CD14-positive monocyte (primary cell): ENCODE results near the gene PCED1A. TPM values are rescaled to one million over a fixed set of nuclear protein-coding genes. Genes with fewer than 3 reads are reported as not detected.

Experiments
- DNase-seq, 3 donors: peaks; one replicate each; pipeline ENCODE4 v3.0.0-alpha.2; 2011 to 2022
- H2AFZ ChIP-seq: 2 replicates; pipeline ENCODE4 v1.6.0; 2012; ENCODE audit warnings: mild to moderate bottlenecking, low read depth, low read length, inconsistent platforms; ENCODE audit not compliant: insufficient read depth, poor library complexity, severe bottlenecking
- H3K27ac ChIP-seq, 2 donors: 1 replicate in 1 of 2; 2 replicates in 1 of 2; pipeline ENCODE4 v1.5.1; 2012 to 2013; ENCODE audit warnings: low read length in 2 of 2, control low read depth in 1 of 2, inconsistent platforms in 1 of 2, low read depth in 1 of 2, mild to moderate bottlenecking in 1 of 2
- H3K27me3 ChIP-seq, 2 donors: one replicate each; pipeline versions ENCODE4 v1.6.0 to v1.6.1; 2011 to 2013; ENCODE audit warnings: low read length in 2 of 2; ENCODE audit not compliant: control insufficient read depth in 2 of 2, insufficient read depth in 2 of 2
- H3K36me3 ChIP-seq, 2 donors: replicated peaks in 1 of 2; 1 replicate in 1 of 2; 2 replicates in 1 of 2; pipeline versions ENCODE4 v1.5.1 to v1.6.1; 2012 to 2013; ENCODE audit warnings: low read length in 2 of 2, control low read depth in 1 of 2, inconsistent platforms in 1 of 2, mild to moderate bottlenecking in 1 of 2; ENCODE audit not compliant: insufficient read depth in 2 of 2, control insufficient read depth in 1 of 2
- H3K4me1 ChIP-seq, 2 donors: 1 replicate in 1 of 2; 2 replicates in 1 of 2; pipeline versions ENCODE4 v1.5.1 to v1.6.1; 2012 to 2013; ENCODE audit warnings: low read length in 2 of 2, control low read depth in 1 of 2, inconsistent platforms in 1 of 2, mild to moderate bottlenecking in 1 of 2, moderate library complexity in 1 of 2; ENCODE audit not compliant: insufficient read depth in 2 of 2, control insufficient read depth in 1 of 2
- H3K4me2 ChIP-seq: replicated peaks from 2 replicates; pipeline ENCODE3; 2012; ENCODE audit warnings: low read length, moderate library complexity, mild to moderate bottlenecking; ENCODE audit not compliant: poor library complexity, severe bottlenecking; ENCODE audit errors: extremely low read depth
- H3K4me3 ChIP-seq, 3 experiments: fragments of 200-600 bp in 1 of 3; sonication (generic) in 1 of 3; replicated peaks in 1 of 3; 1 replicate in 2 of 3; 2 replicates in 1 of 3; pipeline ENCODE4 v1.5.1; 2011 to 2013; ENCODE audit warnings: low read length in 3 of 3, mild to moderate bottlenecking in 3 of 3, control low read depth in 2 of 3, low read depth in 2 of 3, inconsistent platforms in 1 of 3, moderate library complexity in 1 of 3
- H3K79me2 ChIP-seq: 2 replicates; pipeline ENCODE4 v1.6.0; 2012; ENCODE audit warnings: mild to moderate bottlenecking, control low read depth, inconsistent platforms, low read length, moderate library complexity; ENCODE audit not compliant: insufficient read depth
- H3K9ac ChIP-seq: 2 replicates; pipeline ENCODE4 v1.6.0; 2017; ENCODE audit warnings: low read length, mild to moderate bottlenecking; ENCODE audit not compliant: insufficient read depth, poor library complexity, severe bottlenecking
- H3K9me3 ChIP-seq, 2 donors: replicated peaks in 1 of 2; 1 replicate in 1 of 2; 2 replicates in 1 of 2; pipeline versions ENCODE4 v1.5.1 to v1.6.1; 2012 to 2013; ENCODE audit warnings: low read length in 2 of 2, control low read depth in 1 of 2; ENCODE audit not compliant: control insufficient read depth in 1 of 2, insufficient read depth in 1 of 2
- H4K20me1 ChIP-seq: 2 replicates; pipeline ENCODE4 v1.6.0; 2012; ENCODE audit warnings: mild to moderate bottlenecking, low read length, control low read depth, moderate library complexity; ENCODE audit not compliant: insufficient read depth
- H3K27ac Mint-ChIP-seq, 7 donors: one replicate each; pipeline ENCODE4 v1.8.0; 2020; ENCODE audit warnings: mild to moderate bottlenecking in 7 of 7, mixed read lengths in 7 of 7, moderate library complexity in 6 of 7, inconsistent platforms in 2 of 7
- H3K27me3 Mint-ChIP-seq, 3 donors: one replicate each; pipeline ENCODE4 v1.8.0; 2021 to 2022; ENCODE audit warnings: low read depth in 3 of 3, mild to moderate bottlenecking in 3 of 3, mixed read lengths in 3 of 3, moderate library complexity in 3 of 3, inconsistent platforms in 1 of 3
- H3K36me3 Mint-ChIP-seq, 2 donors: one replicate each; pipeline ENCODE4 v1.8.0; 2020; ENCODE audit warnings: mixed read lengths in 2 of 2, inconsistent platforms in 1 of 2, mild to moderate bottlenecking in 1 of 2
- H3K4me1 Mint-ChIP-seq: one replicate; pipeline ENCODE4 v1.8.0; 2020; ENCODE audit warnings: mild to moderate bottlenecking, mixed read lengths
- H3K4me3 Mint-ChIP-seq, 2 donors: one replicate each; pipeline ENCODE4 v1.8.0; 2020; ENCODE audit warnings: mild to moderate bottlenecking in 2 of 2, mixed read lengths in 2 of 2, moderate library complexity in 1 of 2
- H3K9me3 Mint-ChIP-seq, 7 donors: one replicate each; pipeline ENCODE4 v1.8.0; 2020 to 2022; ENCODE audit warnings: mixed read lengths in 7 of 7, mild to moderate bottlenecking in 6 of 7, moderate library complexity in 6 of 7, inconsistent platforms in 2 of 7
- CTCF ChIP-seq: fragments of 200-600 bp; IDR thresholded peaks from one replicate; pipeline ENCODE4 v1.8.0; 2022; ENCODE audit warnings: antibody characterized with exemption, mild to moderate bottlenecking
- WGBS: methylation state at CpG from one replicate; pipeline ENCODE4 v1.1.5; 2013; ENCODE audit warnings: missing lambda C conversion rate; ENCODE audit not compliant: insufficient coverage; 5-methylcytosine and 5-hydroxymethylcytosine counted together
- intact Hi-C, 2 donors: fragments of 100-400 bp; cut with micrococcal nuclease; formaldehyde crosslinking; loops; one replicate each; pipeline versions ENCODE4 v1.15.0 to v1.15.1; 2023
- polyA plus RNA-seq, 3 donors: library from polyadenylated mRNA; depleted of rRNA in 1 of 3; unstranded in 2 of 3; stranded (reverse) in 1 of 3; fragments of 300-500 nt in 2 of 3; fragments of >200 nt in 1 of 3; fragmentation: Illumina TruSeq in 2 of 3; gene quantifications; 1 replicate in 2 of 3; 2 replicates in 1 of 3; pipeline ENCODE4 v1.2.3, GENCODE V29; 2012 to 2021

Gene PCED1A
- polyA plus RNA-seq, 3 donors, result 9.1 to 85.2 (median 10.2) TPM

- Mint-ChIP-seq H3K36me3 (peaks cover 8 to 11% of the 10 kb centered on the region in 2 donors), H3K27ac (peak within 1 kb of the TSS; percentile 70 to 92 (median 89)), H3K4me3 (peak within 1 kb of the TSS; percentile 92 to 94), H3K27me3 (peaks cover 8 to 15% (median 9%) of the 10 kb centered on the region in 3 donors), H3K9me3 (peaks cover 0 to 3% (median 0%) of the 10 kb centered on the region in 7 donors), H3K4me1 (peaks cover 59% of the 10 kb centered on the region)
- under 1% methylated on average over 81 of the region's 83 CpGs for WGBS
- intact Hi-C loops, result loop anchor here (5.0 to 10.0 kb wide), 3 partner anchors 41 to 122 kb away; no protein-coding TSS in a partner anchor
- no peaks in the 10 kb centered on the region for H3K36me3 ChIP-seq
- peak within 1 kb of the TSS; percentile 44 to 83 for H3K27ac ChIP-seq
- TF ChIP-seq CTCF, result no peak
- peak within 1 kb of the TSS; percentile 91 for H3K9ac ChIP-seq
- H3K9me3 ChIP-seq, result no peaks in the 10 kb centered on the region
- H3K4me1 ChIP-seq, result peaks cover 42 to 56% of the 10 kb centered on the region in 2 donors
- peak within 1 kb of the TSS; percentile 90 for H3K4me2 ChIP-seq
- peaks cover 0 to 10% of the 10 kb centered on the region in 2 donors for H3K27me3 ChIP-seq
- peaks cover 36% of the 10 kb centered on the region for H4K20me1 ChIP-seq
- H3K79me2 ChIP-seq, result peaks cover 47% of the 10 kb centered on the region
- peak; percentile 85 for DNase-seq
- peak within 1 kb of the TSS; percentile 97 for H2AFZ ChIP-seq
- peak within 1 kb of the TSS; percentile 86 to 98 (median 89) for H3K4me3 ChIP-seq
Measured at GRCh38 chr20:2873010-2873746, 32.7 kb upstream of the PCED1A start, which contains the start of gene PTPRA. Gene PTPRA, plus strand, starts transcription at chr20:2873481. Its CDS starts 90,797 bp downstream, at chr20:2964278.

- peaks cover 0 to 10% of the 10 kb centered on the region in 2 donors for H3K27me3 ChIP-seq
- intact Hi-C loops, result loop anchor here (5.0 to 10.0 kb wide), 3 partner anchors 40 to 122 kb away; no protein-coding TSS in a partner anchor
- H3K4me1 ChIP-seq, result peaks cover 44 to 60% of the 10 kb centered on the region in 2 donors
- peak overlapping the region; percentile 44 to 83 for H3K27ac ChIP-seq
- H4K20me1 ChIP-seq, result peaks cover 32% of the 10 kb centered on the region
- under 1% methylated on average over 48 of the region's 49 CpGs for WGBS
- no peaks in the 10 kb centered on the region for H3K36me3 ChIP-seq
- TF ChIP-seq CTCF, result peak; percentile 37
- H3K9me3 Mint-ChIP-seq, result peaks cover 0 to 3% (median 0%) of the 10 kb centered on the region in 7 donors
- peaks cover 64% of the 10 kb centered on the region for H3K4me1 Mint-ChIP-seq
- H3K36me3 Mint-ChIP-seq, result peaks cover 9 to 13% of the 10 kb centered on the region in 2 donors
- peak overlapping the region; percentile 92 to 94 for H3K4me3 Mint-ChIP-seq
- H3K4me2 ChIP-seq, result peak overlapping the region; percentile 90
- H3K27ac Mint-ChIP-seq, result peak overlapping the region; percentile 70 to 92 (median 88)
- H2AFZ ChIP-seq, result peak overlapping the region; percentile 97
- peaks cover 41% of the 10 kb centered on the region for H3K79me2 ChIP-seq
- peak overlapping the region; percentile 91 for H3K9ac ChIP-seq
- no peaks in the 10 kb centered on the region for H3K9me3 ChIP-seq
- peak overlapping the region; percentile 76 to 98 (median 86) for H3K4me3 ChIP-seq
- peak; percentile 45 to 59 (median 49) for DNase-seq
- H3K27me3 Mint-ChIP-seq, result peaks cover 8 to 15% (median 9%) of the 10 kb centered on the region in 3 donors
Measured at GRCh38 chr20:2872459-2873009, 32.1 kb upstream of the PCED1A start.
